Measurements from ENCODE around the gene TEX13D.
"Not testable (repeated sequence)": the region's sequence is repeated elsewhere in the genome, so short reads cannot be mapped to it uniquely, and the experiment has no call there.

Gene TEX13D

DNA sequence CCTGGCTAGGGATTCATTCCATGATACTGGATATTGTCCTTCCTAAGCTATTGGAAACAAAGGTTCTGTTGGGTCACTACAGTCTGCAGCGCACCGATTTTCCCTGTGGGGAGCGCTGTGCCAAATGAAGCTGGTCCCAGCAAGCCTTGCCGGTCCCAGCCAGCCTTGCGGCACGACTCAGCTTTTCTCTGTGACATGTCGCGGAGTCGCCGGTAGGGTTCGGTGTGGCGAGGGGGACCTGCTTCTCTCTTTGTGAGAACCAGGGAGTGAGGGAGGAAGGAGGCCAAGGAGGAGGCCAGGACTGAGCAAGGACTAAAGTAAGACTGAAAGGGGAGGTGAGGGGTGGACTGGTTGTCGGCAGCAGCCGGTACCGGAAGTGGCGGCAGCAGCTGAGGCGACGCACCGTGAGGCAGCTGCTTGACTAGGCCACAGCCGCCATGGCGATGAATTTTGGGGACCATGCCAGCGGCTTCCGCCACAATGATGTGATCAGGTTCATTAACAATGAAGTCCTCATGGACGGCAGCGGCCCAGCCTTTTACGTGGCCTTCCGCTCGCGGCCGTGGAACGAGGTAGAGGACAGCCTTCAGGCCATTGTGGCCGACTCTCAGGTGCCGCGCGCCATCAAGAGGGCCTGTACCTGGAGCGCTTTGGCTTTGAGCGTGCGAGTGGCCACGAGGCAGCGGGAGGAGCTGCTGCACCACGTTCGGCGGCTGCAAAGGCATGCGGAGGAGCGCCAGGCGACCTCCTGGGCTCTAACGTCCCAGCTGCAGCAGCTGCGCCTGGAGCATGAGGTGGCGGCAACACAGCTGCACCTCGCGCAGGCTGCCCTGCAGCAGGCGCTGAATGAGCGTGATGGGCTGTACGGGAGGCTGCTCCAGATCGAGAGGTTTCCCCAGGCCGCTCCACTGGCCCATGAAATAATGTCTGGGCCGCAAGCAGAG lies at the start of gene TEX13D:
TSS of gene TEX13D (plus strand) at position 180 of the 944 bp plus-strand sequence. CDS start at position 438, 258 bp downstream.
- no peak for DNase-seq (ENCODE audit: low read depth in 2 of 2)

DNA sequence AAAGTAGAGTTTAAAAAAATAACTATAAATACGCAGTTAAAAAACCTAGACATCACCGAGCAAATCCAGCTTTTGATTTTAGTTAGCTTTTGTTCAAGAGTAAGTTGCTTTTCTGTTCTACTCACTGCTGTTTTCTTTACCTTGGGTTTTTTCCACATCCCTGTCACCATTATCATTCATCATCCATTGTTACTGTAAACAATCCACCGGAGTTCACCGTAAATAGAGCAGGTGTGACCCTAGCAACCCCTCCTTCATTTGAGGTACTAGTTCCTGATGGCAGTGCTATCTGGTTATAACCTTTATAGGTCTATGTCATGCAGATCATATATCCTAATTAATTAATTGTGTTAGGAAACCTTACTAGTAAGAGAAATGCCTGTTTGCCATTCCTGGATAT lies 43.0 kb upstream of the TEX13D start:
- no peak for DNase-seq (ENCODE audit: low read depth in 2 of 2)

DNA sequence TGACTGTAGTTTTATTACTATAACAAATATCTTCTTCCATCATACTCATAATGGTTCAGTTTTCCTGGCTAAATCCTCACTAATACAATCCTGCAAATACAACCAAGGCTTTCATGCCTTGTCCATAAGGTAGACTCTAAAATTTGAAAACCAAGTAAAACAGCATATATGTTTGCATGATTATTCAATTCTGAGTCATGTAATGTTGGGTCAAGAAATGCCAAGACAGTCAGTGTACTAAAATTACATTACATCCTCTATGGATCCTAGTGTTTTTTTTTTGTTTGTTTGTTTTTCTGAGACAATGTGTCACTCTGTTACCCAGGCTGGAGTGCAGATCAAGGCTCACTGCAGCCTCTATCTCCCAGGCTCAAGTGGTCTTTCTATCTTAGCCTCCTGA lies 38.6 kb upstream of the TEX13D start:
- DNase-seq (ENCODE audit: low read depth in 2 of 2), result no peak

DNA sequence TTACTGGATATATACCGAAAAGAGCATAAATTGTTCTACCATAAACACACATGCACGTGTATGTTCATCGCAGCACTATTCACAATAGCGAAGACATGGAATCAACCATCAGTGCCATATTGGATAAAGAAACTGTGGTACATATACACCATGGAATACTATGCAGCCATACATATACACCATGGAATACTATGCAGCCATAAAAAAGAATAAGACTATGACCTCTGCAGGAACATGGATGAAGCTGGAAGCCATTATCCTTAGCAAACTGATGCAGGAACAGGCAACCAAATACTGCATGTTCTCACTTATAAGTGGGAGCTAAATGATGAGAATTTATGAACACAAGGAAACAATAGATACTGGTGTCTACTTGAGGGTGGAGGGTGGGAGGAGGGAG lies 33.1 kb upstream of the TEX13D start:
- not testable (repeated sequence) for DNase-seq (ENCODE audit: low read depth in 2 of 2)

DNA sequence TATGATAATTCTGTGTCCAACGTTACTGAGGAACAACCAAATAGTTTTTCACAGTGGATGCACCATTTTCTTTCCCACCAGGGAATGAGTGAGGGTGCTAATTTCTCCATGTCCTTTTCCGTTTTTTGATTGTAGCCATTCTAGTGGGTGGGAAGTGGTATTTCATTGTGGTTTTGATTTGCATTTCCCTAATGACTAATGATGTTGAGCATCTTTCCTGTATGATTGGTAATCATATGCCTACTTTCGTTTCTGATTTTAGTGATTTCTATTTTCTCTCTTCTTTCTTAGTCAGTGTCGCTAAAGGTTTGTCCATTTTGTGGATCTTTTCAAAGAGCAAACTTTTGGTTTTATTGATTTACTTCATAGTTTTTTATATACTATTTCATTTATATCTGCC lies 32.1 kb upstream of the TEX13D start:
- DNase-seq (ENCODE audit: low read depth in 2 of 2), result no peak

DNA sequence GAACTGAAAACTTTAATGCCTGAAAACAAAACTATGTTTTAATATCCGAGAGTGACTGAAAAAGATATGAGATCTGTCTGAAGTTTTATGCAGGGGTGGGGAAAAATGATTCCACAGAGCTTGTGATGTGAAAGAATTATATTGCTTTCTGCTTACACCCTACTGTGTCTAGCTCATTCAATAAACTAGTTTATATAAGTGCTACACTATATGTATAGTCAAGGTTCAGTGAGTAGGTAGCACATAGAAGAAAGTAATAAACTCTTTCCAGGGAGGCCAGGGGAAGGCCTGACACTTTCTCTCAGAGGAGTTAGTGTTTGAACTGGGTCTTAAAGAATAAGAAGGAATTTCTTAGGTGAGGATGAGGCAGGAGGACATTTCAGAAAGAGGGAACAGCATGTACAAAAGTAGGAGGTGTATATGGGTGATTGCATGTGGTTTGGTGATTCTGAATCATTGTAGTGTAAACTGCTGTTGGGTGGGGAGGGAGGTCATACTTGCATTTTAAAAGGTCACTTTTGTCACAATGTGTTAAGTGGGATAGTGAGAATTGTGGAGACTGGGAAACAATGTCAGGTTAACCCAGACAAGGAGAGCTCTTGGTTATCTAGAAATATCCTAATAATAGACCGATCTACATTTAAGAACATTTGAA lies 25.1 kb upstream of the TEX13D start:
- no peak for DNase-seq (ENCODE audit: low read depth in 2 of 2)

DNA sequence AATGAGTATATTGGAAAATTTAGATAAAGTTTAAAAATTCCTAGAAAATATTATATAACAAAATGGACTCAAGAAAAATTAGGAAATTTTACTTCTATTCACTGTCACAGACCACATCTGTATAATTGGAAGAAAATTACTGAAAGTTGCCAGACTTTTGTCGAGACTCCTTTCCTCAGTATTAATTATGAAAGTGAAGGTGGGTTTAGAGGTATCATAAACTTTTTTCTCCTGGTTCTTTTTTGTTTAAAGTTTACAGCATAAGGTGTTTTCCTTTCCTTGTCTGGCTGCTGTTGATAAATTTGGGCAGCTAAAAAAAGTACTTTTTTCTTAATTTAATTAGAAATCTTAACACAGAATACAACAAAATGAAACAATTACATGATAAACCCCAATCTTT lies 6.7 kb upstream of the TEX13D start:
- no peak for DNase-seq (ENCODE audit: low read depth in 2 of 2)

DNA sequence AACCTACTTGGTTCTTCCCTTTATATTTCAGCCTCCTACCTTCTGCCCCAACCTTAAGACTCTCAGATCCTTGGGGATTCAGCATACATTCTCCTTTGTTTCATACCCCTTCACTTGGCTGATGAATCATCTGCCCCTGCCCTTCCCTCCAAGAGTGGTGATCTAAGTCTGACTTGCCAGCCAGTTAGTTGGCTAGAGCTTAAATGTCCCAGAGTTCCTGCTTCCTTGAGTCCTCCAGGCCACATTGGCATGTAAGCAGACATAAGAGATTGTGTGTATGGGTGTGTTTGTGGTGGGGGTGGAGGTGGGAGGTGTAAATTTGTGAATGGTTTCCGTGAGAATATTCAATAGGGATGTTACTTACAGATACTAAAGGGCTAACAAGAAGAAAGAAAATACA lies 3.7 kb upstream of the TEX13D start:
- DNase-seq (ENCODE audit: low read depth in 2 of 2), result no peak

DNA sequence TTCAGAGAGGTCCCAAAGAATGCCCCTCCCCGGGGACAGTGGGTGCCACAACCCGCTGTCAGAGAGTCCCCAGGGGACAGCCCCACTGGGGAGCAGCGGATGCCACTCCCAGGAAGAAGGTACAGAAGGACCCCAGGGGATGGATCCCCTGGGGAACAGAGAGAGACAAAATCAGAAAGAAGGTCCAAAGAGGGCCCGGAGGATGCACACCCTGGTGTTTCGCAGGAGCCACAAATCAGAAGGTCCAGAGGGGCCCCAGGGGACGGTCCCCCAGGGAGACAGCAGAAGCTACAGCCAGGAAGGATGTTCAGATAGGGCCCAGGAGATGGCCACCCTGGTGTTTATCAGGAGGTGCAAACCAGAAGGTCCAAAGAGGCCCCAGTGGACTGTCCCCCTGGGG lies 1.4 kb downstream of the TEX13D start:
- DNase-seq (ENCODE audit: low read depth in 2 of 2), result no peak

DNA sequence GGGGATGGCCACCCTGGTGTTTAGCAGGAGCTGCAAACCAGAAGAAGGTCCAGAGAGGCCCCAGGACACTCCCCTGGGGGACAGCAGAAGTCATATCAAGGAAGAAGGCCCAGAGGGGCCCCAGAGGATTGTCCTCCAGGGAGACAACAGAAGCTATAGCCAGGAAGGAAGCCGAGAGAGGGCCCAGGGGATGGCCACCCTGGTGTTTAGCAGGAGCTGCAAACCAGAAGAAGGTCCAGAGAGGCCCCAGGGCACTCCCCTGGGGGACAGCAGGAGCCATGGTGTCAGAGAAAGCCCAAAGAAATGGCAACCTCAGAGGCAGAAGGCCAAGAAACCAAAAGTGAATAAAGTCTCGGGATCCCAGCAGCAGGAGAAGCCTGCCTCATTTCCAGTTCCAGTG lies 2.1 kb downstream of the TEX13D start:
- not testable (repeated sequence) for DNase-seq (ENCODE audit: low read depth in 2 of 2)

DNA sequence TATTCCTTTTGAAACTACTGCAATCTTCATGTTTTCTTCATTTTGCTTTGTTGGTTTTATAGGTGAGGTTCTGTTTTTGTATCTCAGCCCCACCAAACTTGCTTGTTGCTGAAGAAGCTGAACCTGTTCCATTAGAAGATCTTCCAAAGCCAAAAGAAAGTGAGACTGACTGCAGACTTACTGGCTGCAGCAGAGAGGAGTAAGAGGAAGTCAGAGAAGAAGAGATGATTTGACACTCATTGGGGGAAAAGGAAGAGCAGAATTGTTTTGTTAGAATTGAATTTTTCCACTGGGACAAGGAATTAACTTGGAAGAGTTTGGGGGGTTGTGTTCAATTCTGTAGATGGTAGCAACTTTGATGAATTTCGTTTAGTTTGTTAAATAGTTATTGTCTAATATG lies 3.1 kb downstream of the TEX13D start:
- DNase-seq (ENCODE audit: low read depth in 2 of 2), result no peak

DNA sequence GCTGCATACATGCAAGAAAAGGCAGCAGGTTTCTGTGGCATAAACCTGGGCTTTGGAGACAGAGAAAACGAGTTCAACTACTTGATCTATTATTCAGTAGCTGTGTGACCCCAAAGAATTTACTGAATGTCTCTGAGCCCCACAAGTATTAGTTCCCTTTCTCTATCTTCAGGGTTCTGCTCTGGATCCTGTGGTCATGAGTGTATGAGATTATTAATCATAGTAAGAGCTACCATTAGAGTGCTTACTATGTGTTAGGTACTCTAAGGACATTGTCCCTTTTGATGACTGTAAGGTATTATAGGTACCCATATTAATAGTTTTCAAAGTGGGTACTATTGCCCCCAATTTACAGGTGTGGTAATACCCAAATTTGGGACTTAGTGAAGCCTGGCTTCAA lies 5.5 kb downstream of the TEX13D start:
- no peak for DNase-seq (ENCODE audit: low read depth in 2 of 2)

DNA sequence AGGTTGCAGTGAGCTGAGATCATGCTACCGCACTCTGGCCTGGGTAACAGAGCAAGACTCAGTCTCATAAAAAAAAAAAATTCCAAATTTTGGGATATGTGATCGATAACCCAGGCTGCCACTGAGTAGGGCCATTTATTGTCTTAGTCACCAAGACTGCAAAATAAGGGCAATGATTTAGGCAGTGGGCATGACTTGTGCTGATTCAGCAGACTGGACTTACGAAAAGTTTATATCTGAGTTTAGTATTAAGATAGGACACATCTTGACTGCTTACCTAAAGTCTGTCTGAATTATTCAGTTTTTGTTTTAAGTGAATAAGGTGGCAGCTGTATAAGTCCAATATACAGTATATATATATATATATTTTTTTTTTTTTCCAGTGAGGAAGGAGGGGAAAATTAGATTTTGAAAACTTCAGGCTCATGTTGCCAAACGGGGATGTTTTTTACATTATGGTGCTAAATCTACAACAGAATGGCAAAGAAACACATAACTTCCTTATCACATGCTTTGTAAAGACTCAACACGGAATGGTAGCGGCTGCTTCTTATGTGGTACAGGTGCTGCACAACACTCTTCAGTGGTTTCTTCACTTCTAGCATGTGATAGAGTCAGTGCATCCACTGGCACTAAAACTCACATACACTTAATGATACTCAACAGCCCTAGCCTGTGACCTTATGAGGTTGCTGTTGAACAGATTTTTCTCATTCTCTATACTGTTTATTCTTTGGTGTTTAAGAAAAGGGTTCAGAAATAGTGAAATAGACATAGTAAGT lies 6.5 kb downstream of the TEX13D start:
- DNase-seq (ENCODE audit: low read depth in 2 of 2), result no peak

DNA sequence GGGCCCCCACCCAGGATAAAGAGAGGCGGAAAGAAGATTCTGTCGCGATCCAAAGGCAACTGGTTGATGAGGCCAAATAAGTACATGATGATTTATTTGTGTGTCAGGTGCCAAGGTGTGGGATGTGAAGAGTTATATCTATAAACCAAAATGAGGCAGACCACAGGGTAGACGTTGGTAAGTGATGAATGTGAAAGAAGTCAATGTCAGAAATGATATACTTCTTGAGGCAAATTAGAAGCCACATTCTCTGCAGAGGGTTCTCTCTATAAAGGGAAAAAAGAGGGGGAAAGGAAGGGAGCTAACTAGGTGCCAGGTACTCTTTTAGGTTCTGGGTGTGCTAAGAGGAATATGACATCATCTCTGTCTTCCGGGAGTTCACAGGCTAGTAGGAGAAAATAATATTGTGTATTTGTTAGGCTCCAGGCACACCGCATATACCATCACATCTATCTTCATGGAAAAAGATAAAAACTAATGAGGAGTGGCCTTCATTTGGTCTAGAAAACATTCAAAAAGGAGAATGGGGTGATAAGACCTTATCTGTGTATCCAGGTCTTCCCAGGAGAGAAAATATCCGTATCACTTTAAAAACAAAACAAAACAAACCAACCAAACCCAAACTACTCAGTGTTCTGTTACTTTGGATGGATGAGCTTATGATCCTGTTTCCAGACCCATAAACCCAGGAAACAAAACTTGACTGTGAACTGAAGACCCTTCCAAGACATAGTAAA lies 9.1 kb downstream of the TEX13D start:
- DNase-seq (ENCODE audit: low read depth in 2 of 2), result no peak

DNA sequence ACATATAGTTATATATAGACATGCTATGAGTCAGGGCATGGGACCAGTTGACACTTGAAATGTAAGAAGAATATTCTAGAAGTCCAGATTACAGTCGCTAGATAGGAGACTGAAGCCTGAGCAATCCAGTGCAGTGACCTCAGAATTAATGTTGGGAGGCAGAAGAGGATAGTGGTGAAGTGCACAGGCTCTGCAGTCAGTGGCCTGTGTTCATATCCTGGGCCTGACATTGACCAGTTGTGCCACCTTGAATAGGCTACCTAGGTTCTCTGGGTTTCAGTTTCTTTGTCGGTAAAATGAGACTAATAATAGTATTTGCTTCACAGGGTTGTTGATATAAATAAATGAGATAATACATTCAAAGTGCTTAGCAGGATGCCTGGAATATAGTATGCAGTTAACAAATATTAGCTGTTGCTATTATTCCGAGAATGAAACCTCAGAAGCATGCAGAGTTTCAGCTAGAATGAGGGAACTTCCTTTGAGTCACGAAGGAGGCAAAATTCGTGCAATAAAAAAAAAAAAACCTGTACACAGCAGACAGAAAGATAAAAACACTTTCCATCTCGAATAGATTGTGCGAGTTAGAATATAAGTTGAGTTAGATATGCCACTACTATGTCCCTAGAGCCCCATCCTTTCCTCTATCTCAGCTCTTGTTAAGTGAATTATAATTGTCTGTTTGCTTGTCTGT lies 9.9 kb downstream of the TEX13D start:
- no peak for DNase-seq (ENCODE audit: low read depth in 2 of 2)

DNA sequence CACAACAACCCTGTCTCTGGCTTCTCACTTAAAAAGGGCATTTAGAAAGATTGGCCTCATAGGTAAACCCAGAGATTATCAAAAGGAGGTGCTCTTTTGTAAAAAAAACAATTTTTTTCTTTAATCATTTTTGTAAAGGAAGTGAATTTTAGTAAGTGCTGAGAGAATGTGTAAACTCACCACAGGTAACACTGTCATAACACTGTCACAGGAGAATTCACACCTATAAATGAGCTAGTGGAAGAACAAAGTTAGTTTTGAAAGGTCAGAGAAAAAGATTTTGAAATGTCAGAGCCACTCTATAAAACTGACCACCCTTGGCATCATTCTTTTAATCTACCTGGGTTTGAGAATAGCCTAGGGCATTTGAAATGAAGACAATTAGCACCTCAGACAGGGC lies 10.6 kb downstream of the TEX13D start:
- DNase-seq (ENCODE audit: low read depth in 2 of 2), result no peak

DNA sequence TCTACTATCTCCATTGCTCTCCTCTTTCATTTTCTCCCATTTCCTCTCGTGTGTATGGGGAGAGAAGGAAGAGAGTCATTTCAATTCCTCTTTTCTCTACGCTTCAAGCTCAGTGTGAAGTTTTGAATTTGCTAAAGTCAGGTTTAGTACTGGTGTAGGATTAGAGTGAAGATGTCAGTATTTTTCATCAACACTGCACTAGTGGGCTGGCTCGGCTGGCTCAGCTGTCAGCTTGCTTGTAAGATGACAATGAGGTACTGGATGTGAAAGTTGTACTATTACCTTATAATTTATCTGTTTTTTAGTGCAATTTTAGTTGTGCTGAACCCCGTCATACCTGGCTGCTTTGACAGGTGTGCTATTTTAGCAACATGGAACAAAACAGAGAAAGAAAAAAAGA lies 11.8 kb downstream of the TEX13D start:
- DNase-seq (ENCODE audit: low read depth in 2 of 2), result no peak

DNA sequence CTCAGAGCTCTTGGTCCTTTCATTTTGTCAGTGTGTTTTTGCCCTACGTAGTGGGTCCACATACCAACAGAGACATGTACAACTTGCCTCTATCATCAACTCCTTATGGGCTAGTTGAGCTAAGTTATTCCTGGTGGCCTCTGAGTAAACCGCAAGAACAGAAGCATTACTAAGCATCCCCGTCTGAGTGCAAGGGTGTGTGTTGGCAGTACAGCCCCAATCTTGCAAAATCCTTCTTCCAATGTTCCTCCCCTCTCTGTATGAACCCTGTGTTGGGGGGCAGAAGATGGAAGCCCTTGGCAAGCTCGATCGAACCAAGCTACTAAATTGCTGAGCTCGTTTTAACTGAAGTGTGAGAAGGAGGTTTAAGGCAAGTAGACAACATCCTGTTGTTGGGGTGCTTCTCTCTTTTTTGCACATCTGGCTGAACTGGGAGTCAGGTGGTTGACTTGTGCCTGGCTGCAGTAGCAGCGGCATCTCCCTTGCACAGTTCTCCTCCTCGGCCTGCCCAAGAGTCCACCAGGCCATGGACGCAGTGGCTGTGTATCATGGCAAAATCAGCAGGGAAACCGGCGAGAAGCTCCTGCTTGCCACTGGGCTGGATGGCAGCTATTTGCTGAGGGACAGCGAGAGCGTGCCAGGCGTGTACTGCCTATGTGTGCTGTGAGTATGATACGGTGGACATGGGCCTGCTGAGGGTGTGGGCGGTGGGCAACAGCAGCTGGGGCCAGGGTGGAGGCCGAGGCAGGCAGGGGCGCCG lies 13.8 kb downstream of the TEX13D start, which contains the start of gene SH2D1A:
TSS of gene SH2D1A (plus strand) at position 447 of the 760 bp plus-strand sequence. CDS start at position 527, 80 bp downstream.
- no peak for DNase-seq (ENCODE audit: low read depth in 2 of 2)

DNA sequence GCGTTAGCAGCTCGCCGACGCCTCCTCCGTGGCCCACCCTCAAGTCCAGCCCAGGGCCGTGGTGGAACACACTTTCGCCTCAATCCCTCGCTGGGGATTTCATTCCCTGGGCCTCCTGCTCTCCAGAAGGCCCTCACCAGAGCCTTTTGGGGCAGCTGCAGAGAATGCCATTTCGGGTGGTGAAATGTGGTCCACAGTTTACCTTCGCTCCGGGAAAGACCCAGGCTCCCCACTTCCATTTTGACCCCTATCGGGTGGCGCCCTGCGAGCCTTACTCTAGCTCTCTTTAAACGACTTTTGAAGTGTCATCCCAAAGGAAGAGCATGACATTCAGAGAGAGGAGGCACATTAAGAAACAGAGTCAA lies 14.4 kb downstream of the TEX13D start:
- no peak for DNase-seq (ENCODE audit: low read depth in 2 of 2)

DNA sequence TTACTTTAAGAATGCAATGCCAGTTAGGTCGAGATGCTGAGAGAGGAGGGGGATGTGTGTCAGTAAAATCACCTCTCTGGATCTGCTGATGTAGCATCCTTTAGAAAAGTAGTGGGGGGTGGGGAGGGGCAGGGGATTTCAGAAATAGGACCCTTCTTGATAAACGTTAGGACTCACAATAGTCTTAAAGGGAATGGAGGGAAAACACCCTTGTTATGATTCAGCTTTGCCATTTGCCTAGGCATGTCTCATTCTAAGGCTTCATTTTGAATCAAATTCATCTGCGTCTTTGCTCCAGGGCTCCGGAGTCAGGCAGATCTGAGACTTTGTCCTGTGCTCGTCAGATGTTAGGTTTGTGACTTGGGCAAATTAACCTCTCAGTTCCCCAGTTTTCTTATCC lies 14.8 kb downstream of the TEX13D start:
- no peak for DNase-seq (ENCODE audit: low read depth in 2 of 2)

Data from activated CD8-positive, alpha-beta memory T cell treated with anti-CD3 and anti-CD28 coated beads for 4 hours (primary cell).